ENCODE measurements around the gene UCKL1. TPM values are rescaled to one million over a fixed set of nuclear protein-coding genes. Genes with fewer than 3 reads are reported as not detected.

The UCKL1 gene
- total RNA-seq, 1 donor from 2014 or later = 10.8 TPM

DNA sequence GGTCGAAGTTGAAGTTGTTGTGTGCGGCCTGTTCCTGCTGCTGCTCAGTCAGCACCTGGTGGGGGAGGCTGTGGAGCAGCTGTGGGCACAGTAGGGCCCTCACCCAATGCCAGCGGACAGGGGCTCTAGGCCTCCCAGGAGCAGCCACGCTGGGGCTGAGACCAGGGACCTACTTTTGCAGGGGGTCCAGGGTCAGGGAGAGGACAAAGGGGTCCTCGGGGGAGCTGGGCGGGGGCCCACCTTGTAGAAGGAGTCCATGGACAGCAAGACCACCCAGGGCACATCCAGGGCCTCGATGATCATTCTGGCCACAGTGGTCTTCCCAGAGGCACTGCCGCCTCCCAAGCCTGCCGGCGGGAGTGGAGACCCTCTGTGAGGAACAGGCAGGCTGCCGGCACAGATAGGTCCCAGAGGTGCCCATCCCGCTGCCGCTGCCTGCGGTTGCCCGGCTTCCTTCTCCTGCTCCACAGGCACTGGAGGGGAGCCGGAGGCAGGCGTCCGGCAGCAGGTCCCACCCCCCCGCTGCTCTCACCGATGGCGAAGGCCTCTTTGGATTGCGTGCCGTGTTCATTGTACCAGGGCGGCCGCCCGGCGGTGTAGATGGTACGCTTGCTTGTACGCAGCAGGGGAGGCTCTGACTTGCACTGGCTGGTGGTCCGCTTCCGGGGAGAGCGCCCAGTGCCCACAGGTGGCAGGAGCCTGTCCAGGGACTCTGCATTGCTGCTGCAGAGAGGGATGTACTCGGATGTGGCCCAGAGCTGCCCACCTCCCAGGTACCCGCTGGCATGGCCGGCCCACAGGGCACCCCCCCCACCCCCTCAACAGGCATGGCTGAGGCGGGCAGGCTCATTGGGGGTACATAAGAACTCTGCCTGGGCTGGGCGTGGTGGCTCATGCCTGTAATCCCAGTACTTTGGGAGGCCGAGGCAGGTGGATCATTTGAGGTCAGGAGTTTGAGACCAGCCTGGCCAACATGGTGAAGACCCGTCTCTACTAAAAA, 10.0 kb downstream of the UCKL1 start:
- H3K4me1 Mint-ChIP-seq = peaks cover 20% of the 10 kb centered on the region
- Histone ChIP-seq H2AFZ (replicated peaks) (no peak overlapping the region), H3K4me1 (peaks cover 13% of the 10 kb centered on the region), H3K79me2 (ENCODE audit: low read depth) (peaks cover 34% of the 10 kb centered on the region), H3K36me3 (no peaks in the 10 kb centered on the region), H3K9me3 (ENCODE audit: low read depth) (no peaks in the 10 kb centered on the region), H4K20me1 (ENCODE audit: low read depth) (peaks cover 64% of the 10 kb centered on the region), H3F3A (ENCODE audit: low read depth) (peaks cover 29% of the 10 kb centered on the region), H3K27me3 (no peaks in the 10 kb centered on the region), H3K4me3 (no peak overlapping the region), H3K9ac (no peak overlapping the region), H3K27ac (no peak overlapping the region), H3K4me2 (no peak overlapping the region)
- H3K27ac Mint-ChIP-seq = no peak overlapping the region
- H3K4me3 Mint-ChIP-seq = peak overlapping the region; percentile 36
- no peak for DNase-seq (ENCODE audit: low spot score)
- TF ChIP-seq, protein P1, sequence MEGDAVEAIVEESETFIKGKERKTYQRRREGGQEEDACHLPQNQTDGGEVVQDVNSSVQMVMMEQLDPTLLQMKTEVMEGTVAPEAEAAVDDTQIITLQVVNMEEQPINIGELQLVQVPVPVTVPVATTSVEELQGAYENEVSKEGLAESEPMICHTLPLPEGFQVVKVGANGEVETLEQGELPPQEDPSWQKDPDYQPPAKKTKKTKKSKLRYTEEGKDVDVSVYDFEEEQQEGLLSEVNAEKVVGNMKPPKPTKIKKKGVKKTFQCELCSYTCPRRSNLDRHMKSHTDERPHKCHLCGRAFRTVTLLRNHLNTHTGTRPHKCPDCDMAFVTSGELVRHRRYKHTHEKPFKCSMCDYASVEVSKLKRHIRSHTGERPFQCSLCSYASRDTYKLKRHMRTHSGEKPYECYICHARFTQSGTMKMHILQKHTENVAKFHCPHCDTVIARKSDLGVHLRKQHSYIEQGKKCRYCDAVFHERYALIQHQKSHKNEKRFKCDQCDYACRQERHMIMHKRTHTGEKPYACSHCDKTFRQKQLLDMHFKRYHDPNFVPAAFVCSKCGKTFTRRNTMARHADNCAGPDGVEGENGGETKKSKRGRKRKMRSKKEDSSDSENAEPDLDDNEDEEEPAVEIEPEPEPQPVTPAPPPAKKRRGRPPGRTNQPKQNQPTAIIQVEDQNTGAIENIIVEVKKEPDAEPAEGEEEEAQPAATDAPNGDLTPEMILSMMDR (IDR thresholded peaks at IDR 0.05) = no peak
- TF ChIP-seq EZH2 (IDR thresholded peaks at IDR 0.05) = no peak
- H3K36me3 Mint-ChIP-seq = no peaks in the 10 kb centered on the region
- H3K27me3 Mint-ChIP-seq (ENCODE audit: insufficient read depth, low read depth) = peaks cover 15% of the 10 kb centered on the region
- no peaks in the 10 kb centered on the region for H3K9me3 Mint-ChIP-seq

DNA sequence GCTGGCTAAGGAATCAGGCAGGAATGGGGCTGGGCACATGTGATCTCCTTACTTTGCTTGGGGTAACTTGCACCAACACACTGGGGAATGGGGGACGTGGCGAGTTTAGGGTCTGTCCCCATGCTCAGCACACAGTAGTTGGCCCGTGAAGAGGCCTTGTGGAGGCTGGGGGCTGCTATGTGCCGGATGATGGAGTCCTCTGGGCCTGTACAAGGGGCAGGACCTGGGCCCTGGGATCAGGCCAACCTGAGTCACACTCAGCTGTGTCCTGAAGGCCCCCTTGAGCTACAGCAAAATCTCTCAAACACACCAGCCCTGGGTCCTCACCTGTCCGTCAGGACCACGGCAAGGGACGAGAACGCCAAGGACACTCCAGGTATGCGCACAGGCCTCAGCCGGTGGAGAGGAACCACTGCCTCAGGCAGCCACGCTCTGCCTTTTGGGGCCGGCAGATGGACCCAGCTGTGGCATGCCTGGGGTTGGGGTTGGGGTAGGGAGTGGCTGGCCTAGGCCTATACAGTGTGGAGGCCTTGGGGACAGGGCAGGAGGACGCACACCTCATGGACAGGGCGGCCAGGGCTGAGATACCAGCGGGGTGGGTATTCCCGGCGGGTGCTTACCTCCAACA, 11.1 kb downstream of the UCKL1 start:
- H3K4me3 ChIP-seq = no peak overlapping the region
- H3K27ac Mint-ChIP-seq = no peak overlapping the region
- no peak overlapping the region for H3K4me3 Mint-ChIP-seq
- H3K4me2 ChIP-seq = no peak overlapping the region
- H3K9ac ChIP-seq = no peak overlapping the region
- peaks cover 25% of the 10 kb centered on the region for H3K79me2 ChIP-seq (ENCODE audit: low read depth)
- no peak overlapping the region for H2AFZ ChIP-seq (replicated peaks)
- H3K27me3 Mint-ChIP-seq (ENCODE audit: insufficient read depth, low read depth) = peaks cover 15% of the 10 kb centered on the region
- no peaks in the 10 kb centered on the region for H3K36me3 ChIP-seq
- H3F3A ChIP-seq (ENCODE audit: low read depth) = peaks cover 30% of the 10 kb centered on the region
- H3K27ac ChIP-seq = no peak overlapping the region
- TF ChIP-seq EZH2 (IDR thresholded peaks at IDR 0.05) (no peak), EZH2phosphoT487 (IDR thresholded peaks at IDR 0.05) (no peak)
- TF ChIP-seq, protein P1 (IDR thresholded peaks at IDR 0.05) = no peak
- H3K4me1 Mint-ChIP-seq = peaks cover 20% of the 10 kb centered on the region
- no peaks in the 10 kb centered on the region for H3K27me3 ChIP-seq
- peaks cover 62% of the 10 kb centered on the region for H4K20me1 ChIP-seq (ENCODE audit: low read depth)
- peaks cover 13% of the 10 kb centered on the region for H3K4me1 ChIP-seq
- no peaks in the 10 kb centered on the region for H3K36me3 Mint-ChIP-seq
- no peaks in the 10 kb centered on the region for H3K9me3 ChIP-seq (ENCODE audit: low read depth)
- H3K9me3 Mint-ChIP-seq = no peaks in the 10 kb centered on the region
- DNase-seq (ENCODE audit: low spot score) = no peak

DNA sequence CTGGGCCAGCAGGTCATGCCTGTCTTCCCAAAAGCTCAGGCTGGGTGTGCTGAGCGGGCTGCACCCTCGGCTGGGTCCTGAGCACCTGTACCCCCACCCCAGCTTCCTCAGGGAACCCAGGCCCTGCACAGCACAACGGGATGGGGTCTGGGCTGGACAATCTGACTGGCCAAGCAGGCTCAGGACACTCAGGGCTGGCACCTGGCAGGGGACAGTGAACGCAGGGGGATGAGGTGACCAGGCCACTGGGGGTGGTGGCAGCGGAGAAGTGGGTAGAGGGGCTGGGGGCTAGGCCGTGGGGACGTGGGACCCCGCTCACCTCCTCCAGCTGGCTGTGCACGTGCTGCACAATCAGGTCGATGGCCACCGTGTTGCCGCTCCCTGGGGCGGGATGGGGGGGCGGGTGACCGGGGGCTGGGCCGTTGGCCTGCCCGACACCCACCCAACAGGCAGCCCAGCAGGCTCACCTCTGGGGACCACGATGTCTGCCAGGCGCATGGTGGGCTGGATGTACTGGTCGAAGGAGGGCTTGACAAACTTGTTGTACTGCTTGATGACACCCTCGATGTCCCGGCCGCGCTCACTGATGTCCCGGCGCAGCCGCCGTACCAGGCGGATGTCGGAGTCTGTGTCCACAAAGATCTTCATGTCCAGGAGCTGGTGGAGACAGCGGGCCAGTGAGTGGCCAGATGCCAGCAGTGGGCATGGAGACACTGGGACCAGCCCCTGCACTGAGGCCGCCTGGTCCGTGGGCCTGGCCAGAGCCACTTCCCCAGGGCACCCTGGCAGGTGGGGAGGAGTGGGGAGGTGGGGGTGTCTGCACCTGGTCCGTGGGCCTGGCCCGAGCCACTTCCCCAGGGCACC, 11.9 kb downstream of the UCKL1 start:
- H3K4me2 ChIP-seq = no peak overlapping the region
- Mint-ChIP-seq H3K27me3 (ENCODE audit: insufficient read depth, low read depth) (peaks cover 13% of the 10 kb centered on the region), H3K27ac (no peak overlapping the region), H3K36me3 (no peaks in the 10 kb centered on the region), H3K9me3 (no peaks in the 10 kb centered on the region), H3K4me1 (peaks cover 13% of the 10 kb centered on the region), H3K4me3 (no peak overlapping the region)
- no peak for DNase-seq (ENCODE audit: low spot score)
- H3K27me3 ChIP-seq = no peaks in the 10 kb centered on the region
- H3K4me1 ChIP-seq = peaks cover 7% of the 10 kb centered on the region
- no peak overlapping the region for H3K27ac ChIP-seq
- H3K79me2 ChIP-seq (ENCODE audit: low read depth) = peaks cover 17% of the 10 kb centered on the region
- H2AFZ ChIP-seq (replicated peaks) = no peak overlapping the region
- H3K36me3 ChIP-seq = no peaks in the 10 kb centered on the region
- no peak for TF ChIP-seq EZH2phosphoT487 (IDR thresholded peaks at IDR 0.05)
- TF ChIP-seq, protein P1 (IDR thresholded peaks at IDR 0.05) = no peak
- TF ChIP-seq EZH2 (IDR thresholded peaks at IDR 0.05) = no peak
- H3K4me3 ChIP-seq = no peak overlapping the region
- H4K20me1 ChIP-seq (ENCODE audit: low read depth) = peaks cover 62% of the 10 kb centered on the region
- no peaks in the 10 kb centered on the region for H3K9me3 ChIP-seq (ENCODE audit: low read depth)
- no peak overlapping the region for H3K9ac ChIP-seq
- peaks cover 22% of the 10 kb centered on the region for H3F3A ChIP-seq (ENCODE audit: low read depth)

Measured in neural progenitor cell (in vitro differentiated cells).